Femur (tissue), 1 donor: Measurements from ENCODE around the gene MYBPC3.

Source experiments
- DNase-seq: peaks from one replicate; pipeline ENCODE4 v3.0.0-alpha.2; 2017

MYBPC3 gene

DNA sequence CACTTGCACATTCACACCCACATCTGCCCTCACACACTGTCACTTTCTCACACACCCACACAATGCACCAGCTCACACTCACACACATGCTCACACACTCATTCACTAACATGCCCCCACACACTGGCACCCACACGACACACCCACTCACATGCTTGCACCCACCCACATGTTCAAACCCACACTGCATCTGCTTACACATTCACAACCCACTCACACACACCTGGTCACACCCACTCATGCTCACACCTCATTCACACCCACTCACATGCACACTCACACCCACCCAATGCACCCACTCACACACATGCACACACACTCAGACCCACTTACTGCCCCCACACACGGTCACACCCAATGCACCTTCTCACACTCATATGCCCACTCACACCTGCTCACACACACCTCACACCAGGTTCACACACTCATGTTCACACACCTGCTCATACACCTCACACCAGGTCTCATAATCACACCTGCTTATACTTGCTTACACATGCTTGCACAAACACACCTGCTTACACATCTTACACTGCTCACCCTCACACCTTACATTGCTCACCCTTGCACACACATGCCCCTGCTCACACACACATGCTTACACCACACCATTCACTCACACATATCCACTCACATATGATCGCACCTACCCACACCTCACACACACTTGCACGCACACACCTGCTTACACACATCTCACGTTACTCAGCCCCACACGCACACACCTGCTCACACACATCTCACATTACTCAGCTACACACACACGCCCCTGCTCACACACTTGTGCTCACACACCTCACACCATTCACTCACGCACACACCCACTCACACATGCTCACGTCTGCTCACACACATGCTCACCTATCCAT lies 3.9 kb upstream of the MYBPC3 start:
- no peak for DNase-seq

DNA sequence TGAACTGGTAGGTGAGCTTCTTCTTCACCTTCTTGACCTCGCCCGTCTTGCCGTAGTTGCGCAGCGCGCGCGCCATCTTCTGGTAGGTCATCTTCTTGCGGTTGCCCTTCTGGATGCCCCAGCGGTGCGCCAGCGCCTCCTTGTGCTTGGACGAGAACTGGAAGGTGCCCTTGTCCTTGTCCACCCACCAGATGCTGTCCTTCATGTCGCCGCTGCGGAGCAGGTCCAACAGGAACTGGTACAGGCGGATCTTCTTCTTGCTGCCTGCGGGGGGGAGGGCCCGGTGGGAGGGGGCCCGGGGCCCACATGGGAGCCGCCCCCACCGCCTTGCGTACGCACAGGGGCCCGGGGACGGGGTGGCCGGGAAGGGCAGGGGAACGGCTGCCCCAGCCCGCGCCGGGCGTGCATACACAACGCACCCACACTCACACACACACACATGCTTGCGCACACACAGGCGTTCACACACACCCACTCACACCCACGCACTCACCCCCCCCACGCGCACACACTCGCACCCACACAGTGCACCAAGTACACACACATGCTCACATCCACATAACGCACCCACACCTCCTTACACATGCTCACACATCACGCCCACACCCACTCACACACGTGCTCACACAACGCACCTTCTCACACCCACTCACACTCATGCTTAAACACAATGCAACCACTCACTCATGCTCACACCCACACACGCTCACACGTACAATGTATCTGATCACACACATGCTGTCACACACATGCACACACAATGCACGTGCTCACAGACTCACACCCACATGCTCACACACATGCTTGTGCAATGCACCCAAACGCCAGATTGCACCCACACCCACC lies 3.0 kb upstream of the MYBPC3 start:
- DNase-seq: peak; percentile 93

DNA sequence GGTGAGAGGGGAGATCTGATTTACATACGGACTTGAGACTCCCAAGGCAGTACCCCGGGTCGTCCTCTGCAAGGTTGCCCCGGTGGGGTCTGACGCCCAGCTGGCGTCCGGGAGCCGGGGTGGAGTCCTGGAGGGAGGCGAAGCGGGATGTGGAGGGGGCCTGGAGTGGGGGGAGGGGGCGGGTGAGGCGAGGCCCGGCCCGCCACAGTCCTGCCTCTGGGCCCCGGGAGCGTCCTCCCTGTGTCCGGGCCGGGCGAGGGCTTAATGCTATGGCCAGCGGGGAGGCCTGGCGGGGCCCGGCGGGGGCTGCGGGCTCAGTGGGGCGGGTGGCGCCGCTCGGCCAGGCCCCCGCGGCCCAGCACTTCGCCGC lies 2.4 kb upstream of the MYBPC3 start:
- DNase-seq: peak; percentile 48

DNA sequence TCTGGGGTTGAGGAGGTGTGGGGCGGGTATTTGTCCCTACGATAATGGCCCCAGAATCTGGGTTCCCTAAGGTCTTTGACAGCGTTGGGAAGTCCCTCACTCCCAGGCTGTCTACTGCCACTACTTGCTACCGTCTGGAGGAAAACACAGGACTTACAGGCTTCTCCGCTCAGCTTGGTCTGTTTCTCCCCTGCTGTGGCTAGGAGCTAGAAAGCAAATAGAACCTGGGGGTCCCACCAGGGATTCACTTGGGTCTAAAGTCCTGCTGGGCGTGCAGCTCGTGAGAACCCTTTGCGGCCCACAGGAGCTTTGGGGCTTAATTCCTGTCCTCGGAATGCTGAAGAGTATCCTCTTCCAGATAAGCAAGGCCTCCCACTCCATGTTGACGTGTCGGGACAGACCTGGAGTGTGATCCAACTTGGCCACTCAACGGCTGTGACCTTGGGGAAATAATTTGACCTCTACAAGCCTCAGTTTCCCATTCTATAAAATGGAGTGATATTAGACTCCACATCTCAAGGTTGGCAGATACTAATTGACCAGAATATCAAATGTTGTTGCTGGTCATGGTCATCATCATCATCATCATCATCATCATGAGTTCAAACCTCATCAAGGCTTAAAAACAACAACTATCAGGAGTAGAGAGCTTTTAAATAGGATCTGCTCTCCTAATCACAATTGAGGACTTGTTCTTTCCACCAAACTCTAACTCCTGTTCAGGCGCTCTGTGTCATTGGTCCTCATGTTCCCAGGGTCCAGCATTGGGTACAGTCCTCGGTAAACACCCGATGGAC lies 1.7 kb upstream of the MYBPC3 start:
- no peak for DNase-seq

DNA sequence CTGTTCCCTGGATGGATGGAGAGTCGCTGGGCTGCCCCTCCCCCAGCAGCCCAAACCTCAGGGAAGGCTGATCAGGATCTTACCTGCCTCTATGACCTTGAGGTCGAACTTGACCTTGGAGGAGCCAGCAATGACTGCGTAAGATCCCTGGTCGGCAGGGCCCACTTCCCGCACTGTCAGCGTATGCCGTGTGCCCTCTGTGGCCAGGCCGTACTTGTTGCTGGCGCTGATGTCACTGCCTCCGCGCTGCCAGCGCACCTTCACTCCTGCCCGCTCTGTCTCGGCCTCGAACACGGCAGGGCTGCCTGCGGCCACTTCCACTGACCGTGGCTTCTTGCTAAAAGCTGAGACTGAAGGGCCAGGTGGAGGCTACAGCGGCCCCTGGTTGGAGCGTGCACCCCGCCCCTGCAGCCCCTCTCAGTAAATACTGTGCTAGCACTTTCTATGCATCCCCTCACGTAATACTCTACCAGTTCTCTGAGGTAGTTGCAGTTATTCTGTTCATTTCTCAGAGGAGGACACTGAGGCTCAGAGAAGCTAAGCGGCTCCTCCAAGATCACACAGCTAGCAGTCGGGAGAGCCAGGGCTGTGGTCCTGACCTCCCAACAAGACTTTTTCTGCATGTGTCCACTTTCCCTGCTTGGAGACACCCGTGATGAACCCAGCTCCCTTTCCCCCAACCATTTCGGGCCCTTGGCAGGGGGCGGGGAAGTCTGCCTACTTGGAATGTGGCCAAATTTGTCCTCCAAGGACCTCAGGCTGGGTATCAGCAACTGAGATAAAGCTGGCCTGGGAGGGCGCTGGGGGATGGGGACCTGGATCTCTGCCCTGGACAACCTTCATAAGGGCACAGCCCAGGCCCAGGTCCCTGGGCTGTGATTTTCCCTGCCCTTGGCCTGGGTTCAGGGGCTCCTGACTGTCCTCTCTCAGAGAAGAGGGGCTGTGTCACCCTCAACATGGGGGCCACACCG lies 1.1 kb downstream of the MYBPC3 start:
- no peak for DNase-seq

DNA sequence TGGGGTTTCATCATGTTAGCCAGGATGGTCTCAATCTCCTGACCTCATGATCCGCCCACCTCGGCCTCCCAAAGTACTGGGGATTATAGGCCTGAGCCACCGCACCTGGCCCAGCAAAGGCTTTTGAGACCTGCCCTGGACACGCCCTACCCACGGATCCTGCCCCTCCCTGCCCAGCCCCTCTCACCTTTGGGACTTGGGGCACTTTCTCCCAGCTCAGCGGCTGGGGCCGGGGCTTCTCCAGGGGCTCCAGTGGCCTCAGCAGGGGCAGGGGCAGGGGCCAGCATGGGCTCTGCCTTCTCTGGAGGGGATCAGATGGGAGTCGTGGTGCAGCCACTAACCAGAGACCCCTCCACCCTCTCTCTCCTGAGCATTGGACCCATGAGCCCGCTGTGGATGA lies 2.2 kb downstream of the MYBPC3 start:
- no peak for DNase-seq

DNA sequence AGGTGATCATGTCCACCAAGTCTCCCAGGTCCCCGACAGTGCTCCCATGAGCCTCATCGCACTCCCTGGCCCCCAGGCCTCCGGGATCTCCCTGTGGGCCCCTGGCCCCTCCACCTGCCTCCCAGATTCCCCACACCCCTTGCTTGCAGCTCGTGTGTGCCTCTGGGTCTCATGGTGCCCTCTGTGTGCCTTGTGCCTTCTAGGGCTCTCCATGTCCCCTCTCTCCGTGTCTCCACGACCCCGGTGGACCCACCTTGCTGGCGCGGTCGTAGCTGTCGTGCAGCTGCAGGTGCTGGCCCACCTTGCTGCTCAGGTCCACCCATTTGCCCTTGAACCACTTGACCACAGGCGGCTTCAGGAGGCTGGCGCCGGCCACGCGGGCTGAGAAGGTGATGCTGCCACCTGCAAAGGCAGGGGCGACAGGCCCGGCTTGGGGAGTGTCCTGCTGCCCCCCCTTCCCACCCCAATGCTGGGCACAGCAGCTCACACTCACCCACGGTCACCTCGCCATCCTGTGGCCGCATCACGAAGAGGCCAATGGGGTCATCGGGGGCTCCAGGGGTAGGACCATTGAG lies 2.9 kb downstream of the MYBPC3 start:
- DNase-seq: no peak

DNA sequence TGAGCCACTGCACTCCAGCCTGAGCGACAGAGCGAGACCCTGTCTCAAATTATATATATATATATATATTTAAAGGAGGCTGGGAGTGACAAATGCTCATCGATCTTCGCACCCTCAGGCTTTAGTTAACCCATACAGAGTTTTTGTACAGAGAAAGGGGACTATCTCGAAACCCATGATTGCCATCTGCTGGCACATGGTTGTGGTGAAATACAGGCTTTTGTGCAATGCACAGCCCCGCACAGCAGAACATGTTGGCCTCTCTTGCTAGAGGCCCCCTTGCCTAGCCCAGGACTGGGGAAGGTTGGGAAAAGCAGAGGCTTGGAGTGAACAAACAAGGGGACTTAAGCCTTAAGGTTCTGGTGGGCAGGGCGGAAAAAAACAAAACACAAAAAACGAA lies 3.6 kb downstream of the MYBPC3 start:
- DNase-seq: no peak

DNA sequence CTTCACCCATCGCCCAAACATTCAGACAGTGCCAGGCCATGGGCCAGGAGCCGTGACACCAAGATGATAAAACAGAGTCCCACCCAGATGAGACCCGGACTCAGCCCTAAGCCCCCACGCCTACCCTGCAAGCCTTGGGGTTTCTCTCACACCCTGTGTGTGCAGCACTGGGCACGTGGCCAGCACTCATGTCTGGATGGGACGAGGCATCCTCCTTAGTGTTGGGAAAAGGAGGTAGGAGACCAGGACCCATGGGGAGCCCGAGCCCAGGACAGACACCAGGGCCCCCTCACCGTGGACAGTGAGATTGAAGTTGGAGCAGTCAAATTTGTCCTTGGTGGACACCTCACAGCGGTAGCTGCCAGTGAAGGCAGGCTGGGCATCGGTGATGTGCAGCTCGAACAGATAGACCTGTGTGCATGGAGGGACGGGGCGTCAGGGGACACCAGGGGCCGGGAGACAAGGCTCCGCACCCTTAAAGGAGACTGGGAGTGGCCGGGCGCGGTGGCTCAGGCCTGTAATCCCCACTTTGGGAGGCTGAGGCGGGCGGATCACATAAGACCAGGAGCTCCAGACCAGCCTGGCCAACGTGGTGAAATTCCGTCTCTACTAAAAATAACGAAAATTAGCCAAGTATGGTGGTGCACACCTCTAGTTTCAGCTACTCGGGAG lies 4.2 kb downstream of the MYBPC3 start:
- no peak for DNase-seq

DNA sequence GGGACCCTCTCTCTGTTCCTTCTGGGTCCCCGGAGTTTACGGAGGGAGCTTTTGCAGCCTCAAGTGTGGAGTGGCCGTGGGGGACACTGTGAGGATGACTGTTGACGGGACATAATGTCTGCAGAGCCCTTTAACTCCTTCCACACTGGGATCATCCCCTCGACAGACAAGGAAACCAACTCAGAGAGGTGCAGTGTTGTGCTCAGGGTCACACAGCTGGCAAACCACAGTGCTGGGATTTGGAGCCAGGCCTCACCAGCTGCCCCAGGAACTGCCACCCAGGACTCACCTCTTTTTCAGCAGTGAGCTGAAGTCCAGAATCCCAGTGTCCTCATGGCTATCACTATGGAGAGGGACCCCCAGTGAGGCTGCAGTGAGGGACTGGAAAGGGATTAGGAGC lies 5.4 kb downstream of the MYBPC3 start:
- DNase-seq: no peak

DNA sequence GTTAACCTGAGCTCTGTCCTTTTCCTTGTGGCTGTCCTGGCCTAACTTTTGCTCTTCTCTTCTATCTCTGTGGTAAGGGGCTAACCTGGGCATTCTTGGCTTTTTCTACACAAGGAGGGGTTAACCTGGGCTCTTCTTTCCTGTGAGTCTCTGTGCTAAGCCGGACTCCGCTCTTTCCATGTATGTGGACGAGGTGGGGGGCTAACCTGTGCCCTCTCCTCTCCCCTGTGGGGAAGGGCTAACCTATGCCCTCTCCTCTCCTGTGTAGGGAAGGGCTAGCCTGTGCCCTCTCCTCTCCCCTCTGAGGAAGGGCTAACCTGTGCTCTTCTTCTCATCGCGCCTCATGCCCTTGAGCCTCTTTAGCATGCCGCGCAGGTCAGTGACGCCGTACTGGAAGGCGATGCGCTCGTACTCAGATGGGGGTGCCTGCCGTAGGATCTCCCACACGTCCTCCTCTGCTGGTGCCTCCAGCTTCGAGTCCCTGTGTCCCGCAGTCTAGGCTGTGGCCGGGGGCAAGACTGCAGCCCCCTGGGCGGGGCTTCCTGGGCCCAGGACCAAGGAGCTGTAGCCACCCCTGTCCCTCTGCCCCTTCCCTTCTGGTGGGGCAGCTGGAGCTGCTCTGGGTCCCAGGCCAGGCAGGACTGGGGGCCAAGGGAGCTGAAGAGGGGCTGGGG lies 6.5 kb downstream of the MYBPC3 start:
- DNase-seq: no peak

DNA sequence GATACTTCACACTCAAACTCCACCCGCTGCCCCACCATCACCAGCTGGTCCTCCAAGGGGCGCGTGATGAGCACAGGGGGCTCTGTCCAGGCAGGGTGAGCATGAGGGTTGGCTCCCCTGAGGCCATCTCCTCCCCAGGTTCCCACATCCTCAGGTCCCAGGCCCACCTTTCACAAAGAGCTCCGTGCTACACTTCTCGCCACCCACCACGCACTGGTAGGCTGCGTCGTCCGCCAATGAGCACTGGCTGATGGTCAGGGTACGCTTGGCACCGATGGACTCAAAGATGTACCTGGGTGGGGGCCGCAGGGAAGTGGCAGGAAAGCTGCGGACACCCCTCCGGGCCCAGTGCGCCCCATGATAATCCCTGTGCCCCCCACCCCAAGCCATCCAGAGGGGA lies 9.6 kb downstream of the MYBPC3 start:
- no peak for DNase-seq

DNA sequence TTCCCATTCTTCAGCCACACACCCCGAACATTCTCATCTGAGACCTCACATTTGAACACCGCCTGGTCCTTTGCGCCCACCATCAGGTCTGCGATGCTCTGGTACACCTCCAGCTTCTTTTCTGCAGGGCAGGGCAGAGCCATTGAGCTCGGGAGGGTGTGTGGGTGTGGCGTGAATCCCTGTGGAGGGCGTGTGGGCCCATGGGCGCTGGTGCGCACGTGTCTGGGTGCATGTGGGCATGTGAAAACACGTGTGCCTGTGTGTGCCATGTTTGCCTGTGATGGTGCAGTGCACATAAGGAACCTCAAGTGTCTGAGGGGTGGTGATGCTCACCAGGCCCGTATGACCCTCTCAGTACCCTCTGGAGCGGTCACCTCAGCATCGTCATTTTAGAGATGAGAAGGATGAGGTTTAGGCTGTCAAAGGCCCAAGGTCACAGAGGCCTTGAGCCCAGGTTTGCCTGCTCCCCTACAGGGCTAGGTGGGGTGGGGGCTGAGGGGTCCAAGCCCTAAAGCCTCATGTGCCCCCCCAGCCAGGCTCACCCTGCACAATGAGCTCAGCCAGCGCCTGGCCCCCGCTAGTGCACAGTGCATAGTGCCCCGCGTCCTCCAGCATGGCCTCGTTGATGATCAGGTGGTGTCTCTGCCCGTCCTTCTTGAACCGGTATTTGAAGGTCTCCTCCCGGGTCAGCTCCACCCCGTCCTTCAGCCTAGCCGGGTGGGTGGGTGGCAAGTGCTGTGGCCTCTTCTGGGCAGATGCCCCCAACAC lies 10.3 kb downstream of the MYBPC3 start:
- no peak for DNase-seq

DNA sequence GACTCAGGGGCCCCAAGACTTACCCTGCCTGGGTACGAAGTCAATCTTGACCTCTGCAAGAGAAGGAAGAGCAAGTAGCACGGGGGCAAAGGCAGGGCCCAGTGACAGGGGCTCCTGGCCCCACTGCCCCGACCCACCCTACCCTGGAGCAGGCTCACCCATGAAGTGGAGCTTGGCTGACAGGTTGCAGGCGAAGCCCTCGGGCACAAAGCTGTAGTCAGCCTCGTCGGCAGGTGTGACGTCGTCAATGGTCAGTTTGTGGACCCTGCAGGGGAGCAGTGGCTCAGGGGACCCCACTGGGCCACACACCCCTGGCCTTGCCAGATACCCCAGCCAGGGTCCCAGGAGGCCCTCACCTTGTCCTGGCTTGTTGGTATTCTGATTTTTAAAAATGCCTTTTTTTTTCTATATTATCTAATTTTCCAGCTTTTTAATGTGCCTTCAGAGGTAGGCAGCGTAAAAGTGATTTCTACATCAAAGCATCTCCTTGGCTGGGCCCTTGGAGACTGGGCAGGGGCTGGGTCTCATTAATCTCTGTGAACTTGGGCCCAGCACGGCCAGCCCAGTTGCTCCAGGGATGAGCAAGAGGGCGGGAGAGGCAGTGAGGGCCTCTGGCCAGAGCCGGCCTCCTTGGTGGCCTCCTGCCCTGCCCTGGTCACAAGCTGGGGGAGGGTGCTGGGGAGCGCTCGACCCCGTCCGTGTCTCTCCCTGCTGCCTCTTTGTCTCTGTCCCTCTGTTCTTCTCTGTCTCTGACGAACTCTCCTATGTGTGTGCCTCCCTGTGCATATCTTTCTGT lies 11.3 kb downstream of the MYBPC3 start:
- DNase-seq: no peak

DNA sequence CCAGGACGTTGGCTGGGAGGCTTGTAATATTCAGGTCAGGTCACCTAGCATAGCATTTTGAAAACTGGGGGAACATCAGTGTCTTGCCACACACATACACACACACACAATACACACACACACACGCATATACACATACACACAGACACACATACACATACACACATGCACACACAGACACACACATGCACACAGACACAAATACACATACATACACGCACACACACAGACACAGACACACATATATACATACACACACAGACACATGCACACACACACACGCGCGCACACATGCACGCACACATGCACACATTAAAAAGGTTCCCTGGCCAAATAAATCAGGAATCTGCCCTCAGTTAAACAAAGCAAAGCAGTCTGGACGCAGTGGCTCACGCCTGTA lies 12.5 kb downstream of the MYBPC3 start:
- DNase-seq: no peak

DNA sequence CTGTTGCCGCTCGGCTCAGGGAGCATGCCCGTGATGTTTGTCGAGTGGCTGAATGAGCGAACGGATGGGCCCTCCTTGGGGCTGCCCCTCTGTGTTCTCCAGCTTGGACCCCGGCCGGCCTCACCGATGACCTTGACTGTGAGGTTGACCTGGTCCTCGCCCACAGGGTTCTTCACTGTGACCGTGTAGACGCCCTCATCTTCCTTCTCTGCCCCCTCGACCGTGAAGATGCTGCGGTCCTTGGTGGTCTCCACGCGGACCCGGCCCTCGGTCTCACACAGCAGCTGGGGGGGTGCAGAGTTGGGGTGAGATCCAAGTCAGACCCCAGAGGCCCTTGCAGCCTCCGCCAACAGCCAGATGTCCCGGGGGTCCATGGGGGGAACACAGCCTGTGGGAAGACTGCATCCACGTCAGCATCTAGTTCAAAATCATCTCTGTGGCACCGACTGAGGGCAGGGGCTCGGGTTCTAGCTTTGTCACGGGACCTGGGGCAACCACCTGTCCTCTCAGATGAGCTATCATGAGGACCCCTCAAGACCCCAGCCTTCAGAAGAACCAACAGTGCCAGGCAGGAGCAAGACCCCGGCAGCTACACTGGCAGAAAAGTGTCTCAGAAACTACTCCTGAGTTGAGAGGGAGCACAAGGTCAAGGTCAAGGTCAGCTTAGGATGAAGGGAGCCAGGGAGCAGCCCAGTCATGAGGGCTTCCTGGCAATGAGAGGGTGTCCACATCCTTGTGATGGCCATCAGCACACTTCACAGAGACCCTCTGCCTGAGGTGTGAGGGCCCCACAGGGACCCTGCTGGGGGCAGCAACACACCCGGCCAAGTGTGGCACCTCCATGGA lies 13.9 kb downstream of the MYBPC3 start:
- DNase-seq: no peak

DNA sequence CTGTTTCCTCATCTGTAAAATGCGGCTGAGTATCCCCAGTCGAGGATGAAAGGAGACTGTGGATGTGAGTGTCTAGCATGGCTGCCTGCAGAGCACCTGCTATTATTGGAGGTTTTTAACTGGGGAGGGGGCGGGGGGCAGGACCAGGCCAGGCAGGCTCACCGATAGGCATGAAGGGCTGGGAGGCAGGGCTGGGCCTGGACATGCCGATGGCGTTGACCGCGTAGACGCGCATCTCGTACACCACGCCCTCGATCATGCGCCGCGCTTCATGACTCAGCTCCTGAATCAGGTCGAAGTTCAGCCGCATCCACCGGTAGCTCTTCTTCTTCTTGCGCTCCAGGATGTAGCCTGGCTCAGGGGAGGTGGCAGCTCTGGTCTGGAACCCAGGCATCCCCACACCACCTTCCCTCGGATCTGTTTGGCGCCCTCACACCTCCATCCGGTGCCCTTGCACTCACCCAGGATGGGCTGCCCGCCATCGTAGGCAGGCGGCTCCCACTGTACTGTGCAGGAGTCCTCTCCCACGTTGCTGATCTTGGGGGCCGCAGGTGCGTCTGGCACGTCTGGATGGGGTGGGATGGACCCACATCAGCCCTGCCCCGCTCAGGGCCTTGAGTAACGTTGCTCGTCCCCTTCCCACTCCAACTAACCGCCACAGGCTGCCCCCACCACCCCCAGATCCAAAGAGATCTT lies 15.1 kb downstream of the MYBPC3 start:
- no peak for DNase-seq
